ENCODE results near the gene OR2J3.

- TF ChIP-seq CTCF (IDR thresholded peaks at IDR 0.05; ENCODE audit: low read length): no peak
- TF ChIP-seq EZH2phosphoT487 (IDR thresholded peaks at IDR 0.05; ENCODE audit: low read length): no peak
- no peak for TF ChIP-seq EZH2 (optimal IDR thresholded peaks at IDR 0.05; ENCODE audit: low read depth, low read length)
Measured at GRCh38 chr6:29112135-29112534, 4.3 kb downstream of the OR2J3 start.
